Pancreas (tissue), 10 donors: ENCODE data around the gene XYLT2. TPM values are rescaled to one million over a fixed set of nuclear protein-coding genes. Genes with fewer than 3 reads are reported as not detected.

Source experiments
- ATAC-seq, 4 donors: fragments of 200-7000 bp; cut with Tn5 transposase; one replicate each; pipeline versions ENCODE4 v1.8.0 to v1.9.1; 2020; ENCODE audit warnings: mild to moderate bottlenecking in 4 of 4, moderate library complexity in 4 of 4
- DNase-seq, 6 donors: peaks; one replicate each; pipeline ENCODE4 v3.0.0-alpha.2; 2020
- FAIRE-seq: peaks from 2 replicates; lab custom pipeline; 2012; peaks lifted over from hg19 to GRCh38; lab: Jason Lieb, UNC
- H3K27ac ChIP-seq, 4 donors: fragments of 200-600 bp; sonication (generic); 1 replicate in 3 of 4; 2 replicates in 1 of 4; pipeline versions ENCODE4 v1.5.0 to v1.8.0; 2020
- H3K27me3 ChIP-seq, 4 donors: fragments of 200-600 bp; one replicate each; pipeline ENCODE4 v1.8.0; 2021
- H3K36me3 ChIP-seq, 3 donors: fragments of 200-600 bp; sonication (generic) in 1 of 3; one replicate each; pipeline versions ENCODE4 v1.5.0 to v1.8.0; 2020 to 2021
- H3K4me1 ChIP-seq, 3 donors: fragments of 200-600 bp; one replicate each; pipeline ENCODE4 v1.8.0; 2021
- H3K4me3 ChIP-seq, 4 donors: fragments of 200-600 bp; sonication (generic) in 2 of 4; one replicate each; pipeline versions ENCODE4 v1.5.0 to v1.8.0; 2020 to 2021
- H3K9me3 ChIP-seq, 4 donors: fragments of 200-600 bp; one replicate each; pipeline ENCODE4 v1.8.0; 2021
- WGBS, 2 donors: extraction: QIAGEN DNeasy Blood & Tissue Kit; methylation state at CpG; one replicate each; pipeline ENCODE4 v1.1.7; 2013; 5-methylcytosine and 5-hydroxymethylcytosine counted together
- intact Hi-C, 3 donors: fragments of 100-400 bp; cut with DNase I; formaldehyde crosslinking; loops; one replicate each; pipeline versions ENCODE4 v1.11.1 to v1.14.2; 2022
- polyA plus RNA-seq, 2 donors: library from polyadenylated mRNA; stranded (reverse); fragments of 200-250 nt; gene quantifications; one replicate each; pipeline ENCODE4 v1.2.3, GENCODE V29; 2013
- total RNA-seq, 6 donors: library from RNA; stranded (reverse); fragmentation: NEBNext Ultra II Directional in 4 of 6; extraction: Animal tissue kit (Norgen Biotek cat#: 25700) in 4 of 6; gene quantifications; one replicate each; pipeline versions ENCODE4 v1.2.1 to v1.2.4, GENCODE V29; 2021 to 2023
- TF ChIP-seq, protein P1 (sequence below), 4 donors: fragments of 200-600 bp; sonication (generic) in 3 of 4; IDR thresholded peaks; one replicate each; pipeline versions ENCODE4 v1.5.0 to v1.8.0; 2021; ENCODE audit warnings: antibody characterized with exemption in 4 of 4
- donor health status: healthy with polysubstance abuse.
- donor health status: DM: no; HTN: no; CAD: no; lungs with moderate emphysema.
- donor health status: DM: no; HTN: no; CAD: no.
- donor health status: control.
- donor health status: control.
- donor health status: Bipolar disorder and iron deficiency.
- donor health status: DM: yes; HTN: yes; CAD: no.
- donor health status: DM: no; HTN: no; CAD: no.
- donor health status: DM: no; HTN: no; CAD: no.
- donor health status: DM: yes; HTN: yes; CAD: no.

Gene XYLT2
- total and polyA plus RNA-seq, 8 donors: 9.8 to 15.5 (median 12.6) TPM

DNA sequence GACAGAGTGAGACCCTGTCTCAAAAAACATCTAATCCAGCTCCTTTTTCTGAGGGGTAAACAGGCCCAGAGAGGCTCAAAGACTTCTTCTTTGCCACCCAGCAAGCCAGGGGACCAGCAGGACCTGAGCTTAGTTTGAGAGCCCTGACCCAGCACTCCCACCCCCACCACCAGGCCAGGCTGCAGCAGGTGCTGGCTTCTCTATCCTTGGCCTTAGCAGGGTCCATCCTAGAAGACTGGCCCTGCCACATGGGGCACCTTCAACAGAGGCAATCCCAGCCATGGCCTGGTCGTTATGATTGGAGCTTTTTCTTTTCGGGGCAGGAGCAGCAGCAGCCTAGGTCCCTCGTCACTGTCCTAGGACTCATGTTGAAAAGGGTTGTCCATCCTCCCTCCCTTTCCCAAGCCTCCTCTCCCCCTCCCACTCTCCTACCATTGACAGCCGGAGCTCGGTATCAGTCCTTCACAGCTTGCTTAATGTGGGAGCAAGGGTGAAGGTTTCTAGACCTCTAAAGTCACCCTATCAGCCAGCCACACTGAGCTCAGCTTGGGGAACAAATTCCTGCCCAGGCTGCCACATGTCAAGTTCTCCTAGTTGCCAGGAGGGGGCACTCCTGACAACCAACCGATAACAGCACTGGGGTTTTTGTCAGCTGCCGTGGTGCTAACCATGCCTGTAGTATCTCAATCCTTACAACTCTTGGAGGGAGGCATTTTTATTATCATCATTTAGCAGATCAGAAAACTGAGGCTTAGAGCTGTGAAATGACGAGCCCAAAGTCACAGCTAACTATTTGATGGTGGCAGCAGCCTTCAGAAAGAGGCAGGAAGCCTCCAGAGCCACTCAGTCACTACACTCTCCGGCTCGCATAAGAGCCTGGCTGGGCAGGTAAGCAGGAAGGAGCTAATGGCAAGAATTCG is 15.9 kb downstream of the XYLT2 start:
- peak in 3 of 6 donors; percentile 52 to 71 (median 57) for DNase-seq
- intact Hi-C loops: loop anchor here in 1 of 3 donors (10.0 kb wide), 1 partner anchor 113 kb away; the partner anchor contains the start of gene RSAD1
- Histone ChIP-seq H3K36me3 (peaks cover 0 to 9% (median 0%) of the 10 kb centered on the region in 3 donors), H3K4me1 (peaks cover 0 to 7% (median 0%) of the 10 kb centered on the region in 3 donors), H3K27ac (peak overlapping the region in 1 of 4 donors; percentile 15), H3K4me3 (no peak overlapping the region), H3K27me3 (no peaks in the 10 kb centered on the region), H3K9me3 (no peaks in the 10 kb centered on the region)
- WGBS, 2 donors: 22 to 25% methylated on average over 11 of the region's 11 CpGs
- ATAC-seq: peak; percentile 82 to 92 (median 89)
- TF ChIP-seq, protein P1, sequence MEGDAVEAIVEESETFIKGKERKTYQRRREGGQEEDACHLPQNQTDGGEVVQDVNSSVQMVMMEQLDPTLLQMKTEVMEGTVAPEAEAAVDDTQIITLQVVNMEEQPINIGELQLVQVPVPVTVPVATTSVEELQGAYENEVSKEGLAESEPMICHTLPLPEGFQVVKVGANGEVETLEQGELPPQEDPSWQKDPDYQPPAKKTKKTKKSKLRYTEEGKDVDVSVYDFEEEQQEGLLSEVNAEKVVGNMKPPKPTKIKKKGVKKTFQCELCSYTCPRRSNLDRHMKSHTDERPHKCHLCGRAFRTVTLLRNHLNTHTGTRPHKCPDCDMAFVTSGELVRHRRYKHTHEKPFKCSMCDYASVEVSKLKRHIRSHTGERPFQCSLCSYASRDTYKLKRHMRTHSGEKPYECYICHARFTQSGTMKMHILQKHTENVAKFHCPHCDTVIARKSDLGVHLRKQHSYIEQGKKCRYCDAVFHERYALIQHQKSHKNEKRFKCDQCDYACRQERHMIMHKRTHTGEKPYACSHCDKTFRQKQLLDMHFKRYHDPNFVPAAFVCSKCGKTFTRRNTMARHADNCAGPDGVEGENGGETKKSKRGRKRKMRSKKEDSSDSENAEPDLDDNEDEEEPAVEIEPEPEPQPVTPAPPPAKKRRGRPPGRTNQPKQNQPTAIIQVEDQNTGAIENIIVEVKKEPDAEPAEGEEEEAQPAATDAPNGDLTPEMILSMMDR (IDR thresholded peaks at IDR 0.05): peak; percentile 61 to 72 (median 66)
- no peak for FAIRE-seq

DNA sequence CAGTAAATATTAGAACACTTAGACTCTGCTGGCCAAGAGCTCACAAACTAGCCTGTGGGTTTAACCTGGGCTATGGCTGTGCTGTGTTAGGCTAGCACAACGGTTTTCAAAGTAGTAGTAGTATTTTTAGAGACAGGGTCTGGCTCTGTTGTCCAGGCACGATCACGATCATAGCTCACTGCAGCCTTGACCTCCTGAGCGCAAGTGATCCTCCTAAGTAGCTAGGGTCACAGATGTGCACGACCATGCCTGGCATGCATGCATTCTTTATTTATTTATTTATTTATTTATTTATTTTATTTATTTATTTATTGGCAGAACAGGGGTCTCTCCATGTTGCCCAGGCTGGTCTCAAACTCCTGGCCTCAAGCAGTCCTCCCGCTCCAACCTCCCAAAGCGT is 16.7 kb downstream of the XYLT2 start:
- TF ChIP-seq, protein P1 (IDR thresholded peaks at IDR 0.05): no peak
- intact Hi-C loops: loop anchor here in 1 of 3 donors (10.0 kb wide), 1 partner anchor 112 kb away; the partner anchor contains the start of gene RSAD1
- peaks cover 0 to 7% (median 0%) of the 10 kb centered on the region in 3 donors for H3K4me1 ChIP-seq
- no peaks in the 10 kb centered on the region for H3K9me3 ChIP-seq
- H3K27me3 ChIP-seq: no peaks in the 10 kb centered on the region
- ATAC-seq (no peak), DNase-seq (no peak), FAIRE-seq (no peak)
- no peak overlapping the region for H3K27ac ChIP-seq
- H3K36me3 ChIP-seq: peaks cover 3 to 17% (median 5%) of the 10 kb centered on the region in 3 donors
- WGBS, 2 donors: 59 to 72% methylated on average over 7 of the region's 7 CpGs
- H3K4me3 ChIP-seq: no peak overlapping the region

DNA sequence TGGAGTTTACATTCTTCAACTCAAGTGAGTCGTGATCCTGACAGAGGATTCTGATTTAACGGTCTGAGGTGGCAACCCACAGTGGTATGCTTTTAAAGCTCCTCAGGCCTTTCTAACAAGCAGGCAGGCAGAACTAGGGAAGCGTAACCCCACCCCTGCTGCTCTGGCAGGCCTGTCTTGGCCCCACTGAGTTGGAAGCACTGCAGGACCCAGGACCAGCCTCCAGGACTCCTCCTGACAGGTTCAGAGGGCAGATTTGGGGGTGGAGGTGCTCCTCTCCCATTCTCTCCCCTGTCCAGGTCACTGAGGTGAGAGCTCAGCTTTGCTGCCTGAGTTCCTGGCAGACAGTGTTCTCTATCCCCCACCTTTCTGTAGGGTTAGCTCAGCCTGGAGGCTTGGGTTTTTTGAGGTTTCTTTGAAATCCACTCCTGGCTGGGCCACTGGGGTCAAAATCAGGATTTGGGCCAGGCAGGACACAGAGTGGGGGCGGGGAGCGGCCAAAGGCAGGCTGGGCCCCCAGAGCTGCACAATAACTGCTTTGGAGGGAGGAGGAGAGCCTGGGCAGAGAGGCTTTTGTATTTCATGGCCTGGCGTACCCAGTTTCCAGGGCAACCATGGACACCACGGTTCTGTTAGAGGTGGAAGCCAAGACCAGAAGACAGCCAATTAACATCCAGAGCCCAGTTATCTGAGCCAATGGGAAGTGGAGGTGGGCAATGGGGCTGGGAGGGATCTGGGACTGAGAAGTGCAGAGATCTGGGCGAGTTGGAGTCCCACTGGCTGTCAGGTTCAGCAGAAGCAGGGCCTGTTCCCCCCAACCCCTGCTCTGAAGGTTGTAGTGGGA is 17.5 kb downstream of the XYLT2 start:
- intact Hi-C loops: loop anchor here in 1 of 3 donors (10.0 kb wide), 1 partner anchor 111 kb away; the partner anchor contains the start of gene RSAD1
- no peaks in the 10 kb centered on the region for H3K9me3 ChIP-seq
- H3K27ac ChIP-seq: no peak overlapping the region
- peaks cover 6 to 19% (median 9%) of the 10 kb centered on the region in 3 donors for H3K36me3 ChIP-seq
- H3K27me3 ChIP-seq: no peaks in the 10 kb centered on the region
- 54 to 61% methylated on average over 8 of the region's 8 CpGs for WGBS, 2 donors
- no peak overlapping the region for H3K4me3 ChIP-seq
- peaks cover 0 to 7% (median 0%) of the 10 kb centered on the region in 3 donors for H3K4me1 ChIP-seq
- no peak for FAIRE-seq
- TF ChIP-seq, protein P1 (IDR thresholded peaks at IDR 0.05): no peak
- no peak for DNase-seq
- peak in 1 of 4 donors; percentile 6 for ATAC-seq

DNA sequence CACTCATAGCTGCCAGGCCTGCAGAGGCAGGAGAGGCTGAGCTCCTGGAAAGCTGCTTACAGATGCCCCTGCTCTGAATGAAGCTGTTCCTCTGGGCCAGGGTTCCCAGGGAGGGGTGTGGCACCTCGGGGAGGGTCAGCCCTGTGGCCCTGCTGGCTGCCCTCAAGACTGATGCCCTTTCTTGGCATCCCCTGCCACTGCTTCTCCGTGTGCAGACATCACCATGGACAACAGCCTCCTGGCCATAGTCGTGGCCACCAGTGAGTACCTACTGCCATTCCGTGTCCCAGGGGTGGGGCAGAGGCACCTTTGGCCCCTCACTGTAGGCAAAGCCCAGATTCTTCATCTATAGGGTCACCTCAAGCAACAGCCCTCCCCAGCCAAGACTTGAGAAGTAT is 18.1 kb downstream of the XYLT2 start:
- H3K9me3 ChIP-seq: no peaks in the 10 kb centered on the region
- H3K4me3 ChIP-seq: no peak overlapping the region
- peaks cover 0 to 7% (median 0%) of the 10 kb centered on the region in 3 donors for H3K4me1 ChIP-seq
- ATAC-seq (no peak), DNase-seq (no peak), FAIRE-seq (no peak)
- WGBS, 2 donors: 52 to 73% methylated on average over 4 of the region's 4 CpGs
- TF ChIP-seq, protein P1 (IDR thresholded peaks at IDR 0.05): no peak
- intact Hi-C loops: loop anchor here in 1 of 3 donors (10.0 kb wide), 1 partner anchor 111 kb away; the partner anchor contains the start of gene RSAD1
- no peak overlapping the region for H3K27ac ChIP-seq
- H3K36me3 ChIP-seq: peaks cover 6 to 23% (median 9%) of the 10 kb centered on the region in 3 donors
- H3K27me3 ChIP-seq: no peaks in the 10 kb centered on the region
